Lower lobe of right lung (tissue), 2 donors: ENCODE data around the gene TOM1L2. TPM values are rescaled to one million over a fixed set of nuclear protein-coding genes. Genes with fewer than 3 reads are reported as not detected.
A peak's percentile ranks its signal among the peaks of the same experiment; 100 is the strongest.

Experiments used
- ATAC-seq, 2 donors: fragments of 200-7000 bp; cut with Tn5 transposase; one replicate each; pipeline ENCODE4 v1.9.1; 2020 to 2022; ENCODE audit warnings: mild to moderate bottlenecking in 2 of 2, moderate library complexity in 2 of 2
- DNase-seq: peaks from one replicate; pipeline ENCODE4 v3.0.0-alpha.2; 2020
- H3K27ac ChIP-seq: fragments of 200-600 bp; one replicate; pipeline ENCODE4 v1.8.0; 2022
- H3K27me3 ChIP-seq: fragments of 200-600 bp; one replicate; pipeline ENCODE4 v1.8.0; 2022; ENCODE audit warnings: low read depth
- H3K36me3 ChIP-seq: fragments of 200-600 bp; one replicate; pipeline ENCODE4 v1.8.0; 2022; ENCODE audit warnings: mild to moderate bottlenecking
- H3K4me1 ChIP-seq: fragments of 200-600 bp; one replicate; pipeline ENCODE4 v1.8.0; 2022
- H3K4me3 ChIP-seq: fragments of 200-600 bp; one replicate; pipeline ENCODE4 v1.8.0; 2022; ENCODE audit warnings: mild to moderate bottlenecking
- H3K9me3 ChIP-seq: fragments of 200-600 bp; one replicate; pipeline ENCODE4 v1.8.0; 2022
- CTCF ChIP-seq: fragments of 200-600 bp; IDR thresholded peaks from one replicate; pipeline ENCODE4 v1.8.0; 2022; ENCODE audit warnings: antibody characterized with exemption, mild to moderate bottlenecking
- intact Hi-C: fragments of 100-400 bp; cut with DNase I; formaldehyde crosslinking; loops from one replicate; pipeline ENCODE4 v1.11.0; 2022
- total RNA-seq: library from RNA; stranded (reverse); fragmentation: NEBNext Ultra II Directional; extraction: Animal tissue kit (Norgen Biotek cat#: 25700); gene quantifications from one replicate; pipeline ENCODE4 v1.2.1, GENCODE V29; 2021
- donor health status: DM: no; HTN: yes; CAD: no; lungs with severe emphysema.

Gene TOM1L2
- total RNA-seq, 1 donor from 2014 or later, result 63.4 TPM

- Histone ChIP-seq H3K9me3 (no peaks in the 10 kb centered on the region), H3K27me3 (no peaks in the 10 kb centered on the region), H3K27ac (peak overlapping the region; percentile 100), H3K4me1 (peaks cover 71% of the 10 kb centered on the region), H3K36me3 (no peaks in the 10 kb centered on the region), H3K4me3 (peak overlapping the region; percentile 65)
- intact Hi-C loops, result no loop called here
- no peak for TF ChIP-seq CTCF
- DNase-seq (no peak), ATAC-seq (peak; percentile 30 to 44)
Measured at GRCh38 chr17:17840751-17841591, 131.2 kb downstream of the TOM1L2 start.

- ATAC-seq, result peak; percentile 78 to 86
- no peaks in the 10 kb centered on the region for H3K27me3 ChIP-seq
- TF ChIP-seq CTCF, result no peak
- H3K9me3 ChIP-seq, result no peaks in the 10 kb centered on the region
- intact Hi-C loops, result no loop called here
- peak overlapping the region; percentile 65 for H3K4me3 ChIP-seq
- peaks cover 4% of the 10 kb centered on the region for H3K36me3 ChIP-seq
- peaks cover 77% of the 10 kb centered on the region for H3K4me1 ChIP-seq
- peak; percentile 95 for DNase-seq
- H3K27ac ChIP-seq, result peak overlapping the region; percentile 100
Measured at GRCh38 chr17:17839791-17840707, 132.2 kb downstream of the TOM1L2 start.

GRCh38 chr17:17837966-17838962 lies 133.9 kb downstream of the TOM1L2 start:
- ATAC-seq (no peak), DNase-seq (peak; percentile 79)
- H3K27me3 ChIP-seq, result no peaks in the 10 kb centered on the region
- peaks cover 6% of the 10 kb centered on the region for H3K36me3 ChIP-seq
- H3K27ac ChIP-seq, result peak overlapping the region; percentile 100
- no peak for TF ChIP-seq CTCF
- H3K9me3 ChIP-seq, result no peaks in the 10 kb centered on the region
- peaks cover 82% of the 10 kb centered on the region for H3K4me1 ChIP-seq
- peak overlapping the region; percentile 98 for H3K4me3 ChIP-seq
- intact Hi-C loops, result no loop called here

GRCh38 chr17:17837380-17837821 lies 134.8 kb downstream of the TOM1L2 start:
- no peak for DNase-seq
- ATAC-seq, result no peak
- no peaks in the 10 kb centered on the region for H3K9me3 ChIP-seq
- peaks cover 74% of the 10 kb centered on the region for H3K4me1 ChIP-seq
- TF ChIP-seq CTCF, result no peak
- peaks cover 6% of the 10 kb centered on the region for H3K36me3 ChIP-seq
- peak overlapping the region; percentile 98 for H3K4me3 ChIP-seq
- intact Hi-C loops, result no loop called here
- H3K27ac ChIP-seq, result peak overlapping the region; percentile 100
- H3K27me3 ChIP-seq, result no peaks in the 10 kb centered on the region
